PC-9 (cell line): ENCODE results near the gene NGEF.

Experiments used
- EZH2 ChIP-seq: fragments of 200-600 bp; sonication (generic); IDR thresholded peaks from 2 replicates; pipeline ENCODE4 v1.8.0; 2017; ENCODE audit warnings: antibody characterized with exemption, low read depth
- TF ChIP-seq, protein P1 (sequence below): fragments of 200-600 bp; sonication (generic); conservative IDR thresholded peaks from 2 replicates; pipeline ENCODE4 v1.6.1; 2017; ENCODE audit warnings: mixed run types, antibody characterized with exemption, mild to moderate bottlenecking, moderate library complexity

- TF ChIP-seq, protein P1, sequence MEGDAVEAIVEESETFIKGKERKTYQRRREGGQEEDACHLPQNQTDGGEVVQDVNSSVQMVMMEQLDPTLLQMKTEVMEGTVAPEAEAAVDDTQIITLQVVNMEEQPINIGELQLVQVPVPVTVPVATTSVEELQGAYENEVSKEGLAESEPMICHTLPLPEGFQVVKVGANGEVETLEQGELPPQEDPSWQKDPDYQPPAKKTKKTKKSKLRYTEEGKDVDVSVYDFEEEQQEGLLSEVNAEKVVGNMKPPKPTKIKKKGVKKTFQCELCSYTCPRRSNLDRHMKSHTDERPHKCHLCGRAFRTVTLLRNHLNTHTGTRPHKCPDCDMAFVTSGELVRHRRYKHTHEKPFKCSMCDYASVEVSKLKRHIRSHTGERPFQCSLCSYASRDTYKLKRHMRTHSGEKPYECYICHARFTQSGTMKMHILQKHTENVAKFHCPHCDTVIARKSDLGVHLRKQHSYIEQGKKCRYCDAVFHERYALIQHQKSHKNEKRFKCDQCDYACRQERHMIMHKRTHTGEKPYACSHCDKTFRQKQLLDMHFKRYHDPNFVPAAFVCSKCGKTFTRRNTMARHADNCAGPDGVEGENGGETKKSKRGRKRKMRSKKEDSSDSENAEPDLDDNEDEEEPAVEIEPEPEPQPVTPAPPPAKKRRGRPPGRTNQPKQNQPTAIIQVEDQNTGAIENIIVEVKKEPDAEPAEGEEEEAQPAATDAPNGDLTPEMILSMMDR, result no peak
- TF ChIP-seq EZH2, result no peak
These were observed 10.8 kb upstream of the NGEF start for GRCh38 chr2:233023761-233024410.
